ENCODE results near the gene RPL18. TPM values are rescaled to one million over a fixed set of nuclear protein-coding genes. Genes with fewer than 3 reads are reported as not detected.

RPL18 gene
- total RNA-seq, 4 donors from 2014 or later, result 1,394 to 2,260 (median 1,686) TPM

DNA sequence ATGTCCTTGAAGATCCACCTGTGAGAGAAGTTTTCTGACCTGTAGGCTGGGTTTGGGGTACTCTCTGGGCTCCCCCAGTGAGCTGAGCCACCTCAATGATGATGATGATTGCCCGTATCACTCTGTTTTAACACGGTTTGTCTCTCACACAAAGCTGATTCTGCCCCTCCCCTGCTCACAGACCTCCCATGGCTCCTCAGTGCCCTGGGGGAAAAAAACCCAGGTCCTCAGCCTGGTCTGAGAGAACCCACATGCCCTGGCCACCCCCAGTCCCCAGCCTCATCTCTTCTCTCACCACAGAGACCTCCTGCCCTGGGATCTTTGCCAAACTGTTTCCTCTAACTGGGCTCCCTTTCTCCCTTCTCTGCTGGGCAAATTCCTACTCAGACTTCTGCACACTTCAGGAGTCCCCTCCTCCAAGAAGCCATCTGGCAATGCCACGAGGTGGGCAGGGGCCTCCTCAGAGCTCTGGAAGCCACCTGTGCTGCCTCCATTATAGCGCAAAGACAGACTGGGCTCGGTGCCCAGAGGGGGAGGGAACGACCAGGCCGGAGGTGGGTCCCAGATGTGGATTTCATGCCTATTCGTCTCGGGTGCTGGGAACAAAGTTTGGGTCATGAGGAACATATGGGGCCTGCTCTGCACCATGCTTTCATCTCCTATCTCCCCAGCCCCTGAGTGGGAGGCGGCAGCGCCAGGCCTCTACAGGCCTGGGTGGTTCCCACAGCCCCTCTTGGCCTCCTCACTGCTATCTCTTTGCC is 35.5 kb upstream of the RPL18 start:
- in situ Hi-C loops (cut with MboI; ENCODE audit: low pct_ligation_motif_present in 1 of 4, low pct_unique_long_range_greater_than_20kb in 1 of 4, low sequenced_read_pairs in 3 of 4), result no loop called here
- 42% methylated on average over 11 of the region's 11 CpGs; no CpG with 5 or more reads in 1 of the 2 donors for WGBS, 2 donors (ENCODE audit: low coverage in 1 of 2)
- no peaks in the 10 kb centered on the region for H3K27me3 ChIP-seq

DNA sequence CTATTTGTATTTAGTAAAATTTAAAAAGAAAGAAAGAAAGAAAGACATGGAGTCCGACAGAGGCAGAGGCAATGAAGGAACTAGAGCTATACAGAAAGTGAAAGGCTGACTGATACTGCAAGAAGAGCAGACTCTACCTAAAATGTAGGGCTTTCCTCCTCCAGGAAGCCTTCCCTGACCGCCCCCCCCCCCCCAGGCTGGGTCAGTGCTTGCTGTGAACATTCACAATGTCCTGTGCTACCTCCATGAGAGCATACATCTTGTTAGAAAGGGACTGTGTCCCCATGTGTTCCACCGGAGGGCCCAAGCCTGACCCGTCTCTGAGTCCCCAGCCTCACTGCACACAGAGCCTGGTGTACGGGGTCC is 32.7 kb upstream of the RPL18 start:
- in situ Hi-C loops (cut with MboI; ENCODE audit: low pct_ligation_motif_present in 1 of 4, low pct_unique_long_range_greater_than_20kb in 1 of 4, low sequenced_read_pairs in 3 of 4), result no loop called here
- TF ChIP-seq POLR2AphosphoS5 (IDR thresholded peaks at IDR 0.05) (no peak), EP300 (IDR thresholded peaks at IDR 0.05; ENCODE audit: low read depth) (no peak), POLR2A (IDR thresholded peaks at IDR 0.05) (no peak)
- TF ChIP-seq, protein P1, sequence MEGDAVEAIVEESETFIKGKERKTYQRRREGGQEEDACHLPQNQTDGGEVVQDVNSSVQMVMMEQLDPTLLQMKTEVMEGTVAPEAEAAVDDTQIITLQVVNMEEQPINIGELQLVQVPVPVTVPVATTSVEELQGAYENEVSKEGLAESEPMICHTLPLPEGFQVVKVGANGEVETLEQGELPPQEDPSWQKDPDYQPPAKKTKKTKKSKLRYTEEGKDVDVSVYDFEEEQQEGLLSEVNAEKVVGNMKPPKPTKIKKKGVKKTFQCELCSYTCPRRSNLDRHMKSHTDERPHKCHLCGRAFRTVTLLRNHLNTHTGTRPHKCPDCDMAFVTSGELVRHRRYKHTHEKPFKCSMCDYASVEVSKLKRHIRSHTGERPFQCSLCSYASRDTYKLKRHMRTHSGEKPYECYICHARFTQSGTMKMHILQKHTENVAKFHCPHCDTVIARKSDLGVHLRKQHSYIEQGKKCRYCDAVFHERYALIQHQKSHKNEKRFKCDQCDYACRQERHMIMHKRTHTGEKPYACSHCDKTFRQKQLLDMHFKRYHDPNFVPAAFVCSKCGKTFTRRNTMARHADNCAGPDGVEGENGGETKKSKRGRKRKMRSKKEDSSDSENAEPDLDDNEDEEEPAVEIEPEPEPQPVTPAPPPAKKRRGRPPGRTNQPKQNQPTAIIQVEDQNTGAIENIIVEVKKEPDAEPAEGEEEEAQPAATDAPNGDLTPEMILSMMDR (IDR thresholded peaks at IDR 0.05), result no peak

More for the DNA sequence above, 35.5 kb upstream of the RPL18 start:
- TF ChIP-seq EP300 (IDR thresholded peaks at IDR 0.05; ENCODE audit: low read depth) (no peak), POLR2A (IDR thresholded peaks at IDR 0.05) (no peak), POLR2AphosphoS5 (IDR thresholded peaks at IDR 0.05) (no peak)
- TF ChIP-seq, protein P1 (IDR thresholded peaks at IDR 0.05), result no peak
- Histone ChIP-seq H3K27ac (no peak overlapping the region), H3K36me3 (no peaks in the 10 kb centered on the region), H3K4me1 (peaks cover 0 to 2% (median 0%) of the 10 kb centered on the region in 4 donors), H3K4me3 (no peak overlapping the region), H3K9me3 (no peaks in the 10 kb centered on the region)
- DNase-seq, result no peak
- intact Hi-C loops (cut with DNase I; ENCODE audit: low total_unique reads), result no loop called here

DNA sequence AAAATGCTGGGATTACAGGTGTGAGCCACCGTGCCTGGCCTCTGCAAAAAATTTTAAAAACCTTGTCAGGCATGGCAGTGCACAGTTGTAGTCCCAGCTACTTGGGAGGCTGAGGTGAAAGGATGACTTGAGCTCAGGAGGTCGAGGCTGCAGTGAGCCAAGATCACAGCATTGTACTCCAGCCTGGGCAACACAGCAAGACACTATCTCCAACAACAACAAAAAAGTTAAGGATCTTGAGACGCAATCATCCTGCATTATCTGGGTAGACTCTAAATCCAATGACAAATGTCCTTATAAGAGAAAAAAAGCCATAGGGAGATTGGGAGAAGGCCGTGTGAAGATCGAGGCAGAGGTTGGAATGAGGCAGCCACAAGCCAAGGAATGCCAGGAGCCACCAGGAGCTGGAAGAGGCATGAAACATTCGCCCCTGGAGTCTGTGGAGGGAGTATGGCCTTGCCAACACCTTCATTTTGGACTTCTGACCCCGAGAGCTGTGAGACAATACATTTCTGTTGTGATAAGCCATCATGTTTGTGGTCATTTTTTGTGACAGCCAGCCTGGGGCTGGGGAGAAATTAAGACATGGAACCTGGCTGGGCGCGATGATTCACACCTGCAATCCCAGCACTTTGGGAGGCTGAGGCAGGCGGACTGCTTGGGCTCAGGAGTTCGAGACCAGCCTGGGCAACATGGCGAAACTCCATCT is 32.1 kb upstream of the RPL18 start:
- WGBS, 2 donors (ENCODE audit: low coverage in 1 of 2), result 84 to 100% methylated on average over 5 to 12 of the region's 12 CpGs
- DNase-seq, result no peak
- intact Hi-C loops (cut with DNase I; ENCODE audit: low total_unique reads) (no loop called here), in situ Hi-C loops (cut with MboI; ENCODE audit: low pct_ligation_motif_present in 1 of 4, low pct_unique_long_range_greater_than_20kb in 1 of 4, low sequenced_read_pairs in 3 of 4) (no loop called here)
- Histone ChIP-seq H3K27me3 (no peaks in the 10 kb centered on the region), H3K4me1 (peaks cover 0 to 8% (median 2%) of the 10 kb centered on the region in 4 donors), H3K36me3 (no peaks in the 10 kb centered on the region), H3K27ac (no peak overlapping the region), H3K4me3 (no peak overlapping the region), H3K9me3 (no peaks in the 10 kb centered on the region)
- no peak for TF ChIP-seq POLR2A (IDR thresholded peaks at IDR 0.05)
- TF ChIP-seq POLR2AphosphoS5 (IDR thresholded peaks at IDR 0.05), result no peak
- no peak for TF ChIP-seq EP300 (IDR thresholded peaks at IDR 0.05; ENCODE audit: low read depth)
- TF ChIP-seq, protein P1 (IDR thresholded peaks at IDR 0.05), result no peak

More for the DNA sequence above, 32.7 kb upstream of the RPL18 start:
- Histone ChIP-seq H3K4me3 (no peak overlapping the region), H3K27me3 (no peaks in the 10 kb centered on the region), H3K9me3 (no peaks in the 10 kb centered on the region), H3K36me3 (no peaks in the 10 kb centered on the region), H3K4me1 (peaks cover 0 to 5% (median 0%) of the 10 kb centered on the region in 4 donors), H3K27ac (no peak overlapping the region)
- 78 to 83% methylated on average over 2 to 5 of the region's 5 CpGs for WGBS, 2 donors (ENCODE audit: low coverage in 1 of 2)
- DNase-seq, result no peak
- intact Hi-C loops (cut with DNase I; ENCODE audit: low total_unique reads), result no loop called here

DNA sequence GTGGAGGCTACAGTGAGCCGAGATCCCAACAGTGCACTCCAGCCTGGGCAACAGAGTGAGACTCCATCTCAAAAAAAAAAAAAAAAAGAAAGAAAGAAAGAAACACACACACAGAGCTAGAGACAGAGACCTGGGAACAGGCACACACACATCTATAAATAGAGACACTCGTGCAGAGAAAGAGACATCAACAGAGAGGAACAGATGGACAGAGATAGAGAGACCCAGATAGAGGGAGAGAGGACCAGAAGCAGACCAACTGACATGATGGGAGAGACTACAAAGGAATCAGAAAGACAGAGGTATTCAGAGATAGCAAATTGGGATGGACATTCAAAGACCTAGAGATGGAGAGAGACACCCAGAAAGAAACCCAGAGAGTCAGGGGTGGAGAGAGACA is 29.2 kb upstream of the RPL18 start:
- no peaks in the 10 kb centered on the region for H3K36me3 ChIP-seq
- no peak overlapping the region for H3K27ac ChIP-seq
- intact Hi-C loops (cut with DNase I; ENCODE audit: low total_unique reads) (loop anchor here (5.0 kb wide), 1 partner anchor 89 kb away; no protein-coding TSS in a partner anchor), in situ Hi-C loops (cut with MboI; ENCODE audit: low pct_ligation_motif_present in 1 of 4, low pct_unique_long_range_greater_than_20kb in 1 of 4, low sequenced_read_pairs in 3 of 4) (loop anchor here in 1 of 4 donors (10.0 kb wide), 1 partner anchor 97 kb away; the partner anchor contains the start of genes IZUMO1 and RASIP1)
- no peaks in the 10 kb centered on the region for H3K27me3 ChIP-seq
- peaks cover 8 to 27% (median 13%) of the 10 kb centered on the region in 4 donors for H3K4me1 ChIP-seq
- no peak overlapping the region for H3K4me3 ChIP-seq
- no peak for DNase-seq
- no peaks in the 10 kb centered on the region for H3K9me3 ChIP-seq
- TF ChIP-seq EP300 (IDR thresholded peaks at IDR 0.05; ENCODE audit: low read depth), result no peak
- no peak for TF ChIP-seq POLR2A (IDR thresholded peaks at IDR 0.05)
- TF ChIP-seq, protein P1 (IDR thresholded peaks at IDR 0.05), result no peak
- TF ChIP-seq POLR2AphosphoS5 (IDR thresholded peaks at IDR 0.05), result no peak
- 57 to 78% methylated on average over 1 to 2 of the region's 2 CpGs for WGBS, 2 donors (ENCODE audit: low coverage in 1 of 2)

All from transverse colon (tissue), 4 donors.